Measurements from ENCODE around the gene ZNF491. TPM values are rescaled to one million over a fixed set of nuclear protein-coding genes. Genes with fewer than 3 reads are reported as not detected.
"Not testable (repeated sequence)": the region's sequence is repeated elsewhere in the genome, so short reads cannot be mapped to it uniquely, and the experiment has no call there.

Gene ZNF491
- total RNA-seq, 6 donors from 2014 or later = 0.55 to 3.4 (median 2.0) TPM; not detected in 1

DNA sequence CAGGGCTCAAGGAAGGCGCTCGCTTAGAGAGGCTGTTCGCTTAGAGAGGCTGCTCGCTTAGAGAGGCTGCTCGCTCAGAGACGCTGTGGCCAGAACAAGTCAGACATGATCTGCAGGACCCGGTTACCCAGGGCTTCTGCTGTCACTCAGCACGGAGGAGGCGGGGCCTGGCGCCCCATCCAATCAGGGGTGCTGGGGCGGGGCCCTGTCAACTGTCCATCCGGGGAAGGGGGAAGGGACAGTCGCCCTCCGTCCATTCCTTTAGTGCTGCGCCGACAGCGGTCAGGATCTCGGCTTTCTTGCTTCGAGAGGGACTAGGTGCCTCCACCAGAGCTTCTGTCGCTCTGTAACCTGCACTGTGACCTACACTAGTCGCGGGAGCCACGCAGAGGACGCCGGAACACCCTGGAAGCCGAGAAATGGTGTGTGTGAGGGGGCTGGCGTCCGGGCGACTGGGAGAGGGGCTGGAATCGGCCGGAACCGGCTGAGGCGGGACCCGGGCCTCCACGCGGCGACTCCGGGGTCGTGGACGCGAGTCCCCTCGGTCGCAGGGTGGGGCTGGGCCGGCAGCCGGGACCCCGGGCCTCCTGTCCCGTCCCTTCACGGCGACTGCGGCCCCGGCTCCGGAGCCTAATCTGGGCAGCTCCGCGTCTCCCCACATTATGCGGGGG is 15.8 kb downstream of the ZNF491 start, which contains the start of gene ZNF440:
Gene ZNF440 (plus strand): TSS at position 245 of the 671 bp plus-strand sequence. CDS start 175 bp downstream, at position 420.
- Histone ChIP-seq H3K9me3 (no peaks in the 10 kb centered on the region), H3K4me3 (peak within 1 kb of the TSS; percentile 70 to 96 (median 83)), H3K4me1 (peaks cover 9 to 21% (median 13%) of the 10 kb centered on the region in 4 donors), H3K36me3 (peaks cover 0 to 4% (median 0%) of the 10 kb centered on the region in 4 donors), H3K27me3 (no peaks in the 10 kb centered on the region), H3K27ac (peak within 1 kb of the TSS; percentile 93 to 97 (median 95))
- peak; percentile 99 to 100 for ATAC-seq (ENCODE audit: low FRiP score in 2 of 2)
- 1 to 2% methylated on average over 25 to 40 of the region's 55 CpGs for WGBS, 2 donors
- peak; percentile 98 to 99 for DNase-seq
- TF ChIP-seq CTCF (IDR thresholded peaks at IDR 0.05) = peak in 1 of 6 experiments; percentile 19
- peak in 3 of 4 donors; percentile 84 to 95 (median 90) for TF ChIP-seq POLR2A (IDR thresholded peaks at IDR 0.05)
- TF ChIP-seq EP300 (IDR thresholded peaks at IDR 0.05) = no peak
- peak; percentile 84 to 98 for TF ChIP-seq POLR2AphosphoS5 (IDR thresholded peaks at IDR 0.05)

GRCh38 chr19:11814700-11815035 is 16.3 kb downstream of the ZNF491 start:
- Histone ChIP-seq H3K4me1 (peaks cover 9 to 21% (median 13%) of the 10 kb centered on the region in 4 donors), H3K4me3 (peak overlapping the region; percentile 70 to 96 (median 83)), H3K36me3 (peaks cover 0 to 9% (median 0%) of the 10 kb centered on the region in 4 donors), H3K27ac (peak overlapping the region; percentile 93 to 97 (median 95)), H3K9me3 (no peaks in the 10 kb centered on the region), H3K27me3 (no peaks in the 10 kb centered on the region)
- ATAC-seq (ENCODE audit: low FRiP score in 2 of 2) (peak in 1 of 2 donors; percentile 50), DNase-seq (peak in 1 of 2 donors; percentile 24)
- 8 to 12% methylated on average over 9 to 13 of the region's 13 CpGs for WGBS, 2 donors
- TF ChIP-seq CTCF (IDR thresholded peaks at IDR 0.05) (no peak), EP300 (IDR thresholded peaks at IDR 0.05) (no peak), POLR2AphosphoS5 (IDR thresholded peaks at IDR 0.05) (no peak), POLR2A (IDR thresholded peaks at IDR 0.05) (no peak)

- 70 to 88% methylated on average over 5 of the region's 5 CpGs for WGBS, 2 donors
Measured at GRCh38 chr19:11821474-11822109, 23.3 kb downstream of the ZNF491 start.

DNA sequence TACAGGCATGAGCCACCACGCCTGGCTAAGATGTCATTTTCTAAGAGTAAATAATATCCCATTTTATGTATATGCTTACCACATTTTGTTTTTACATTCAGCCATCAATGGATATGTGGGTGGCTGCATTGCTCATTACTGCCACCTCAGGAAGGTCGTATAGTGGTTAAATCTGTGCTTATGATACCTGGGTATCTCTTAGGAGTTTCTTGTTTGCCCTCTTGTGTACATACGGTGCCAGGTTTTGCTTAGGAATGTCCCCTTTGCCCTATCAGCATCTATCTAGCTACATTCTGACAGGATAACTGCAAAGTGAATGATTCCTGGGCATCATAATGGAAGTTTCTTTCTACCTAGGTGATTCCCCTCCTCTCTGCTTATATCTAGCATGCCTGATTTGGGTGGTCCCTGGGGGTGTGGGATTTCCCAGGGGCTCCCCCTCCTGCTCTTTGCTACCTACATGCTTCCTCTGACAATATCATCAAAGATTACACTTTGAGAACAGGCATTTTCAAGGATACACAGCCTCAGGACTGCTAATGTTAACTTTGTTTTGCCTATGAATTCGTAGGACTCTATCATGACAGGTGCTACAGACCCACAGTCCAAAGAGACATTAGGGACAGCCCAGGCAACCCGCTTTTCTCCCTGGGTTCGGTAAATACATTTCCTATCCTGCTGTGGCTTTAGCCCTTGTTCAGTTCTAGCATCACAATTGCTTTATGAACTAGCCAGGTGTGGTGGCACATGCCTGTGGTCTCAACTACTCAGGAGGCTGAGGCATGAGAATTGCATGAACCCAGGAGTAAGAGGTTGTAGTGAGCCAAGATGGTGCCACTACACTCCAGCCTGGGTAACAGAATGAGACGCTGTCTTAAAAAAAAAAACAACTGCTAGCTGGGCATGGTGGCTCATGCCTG is 30.9 kb downstream of the ZNF491 start:
- not testable (repeated sequence) for H3K27ac ChIP-seq; H3K4me1 ChIP-seq; DNase-seq; ATAC-seq (ENCODE audit: low FRiP score in 2 of 2); H3K27me3 ChIP-seq; H3K4me3 ChIP-seq
- peaks cover 29 to 57% (median 53%) of the 10 kb centered on the region in 4 donors for H3K9me3 ChIP-seq
- 93 to 96% methylated on average over 7 of the region's 7 CpGs for WGBS, 2 donors
- peaks cover 22 to 50% (median 40%) of the 10 kb centered on the region in 4 donors for H3K36me3 ChIP-seq

More at GRCh38 chr19:11821474-11822109, 23.3 kb downstream of the ZNF491 start:
- TF ChIP-seq POLR2A (IDR thresholded peaks at IDR 0.05) (no peak), CTCF (IDR thresholded peaks at IDR 0.05) (no peak), EP300 (IDR thresholded peaks at IDR 0.05) (no peak), POLR2AphosphoS5 (IDR thresholded peaks at IDR 0.05) (no peak)
- ATAC-seq (ENCODE audit: low FRiP score in 2 of 2) = no peak
- Histone ChIP-seq H3K4me3 (no peak overlapping the region), H3K9me3 (peaks cover 0 to 6% (median 0%) of the 10 kb centered on the region in 4 donors), H3K4me1 (no peaks in the 10 kb centered on the region), H3K36me3 (peaks cover 0 to 26% (median under 1%) of the 10 kb centered on the region in 4 donors), H3K27ac (no peak overlapping the region), H3K27me3 (no peaks in the 10 kb centered on the region)
- DNase-seq = no peak
